Suprapubic skin (tissue), 3 donors: ENCODE data around the gene PLB1.

Experiments
- POLR2A ChIP-seq, 2 donors: fragments of 450-650 bp; IDR thresholded peaks; one replicate each; pipeline ENCODE4 v1.6.1; 2017; ENCODE audit warnings: antibody characterized with exemption in 2 of 2, mild to moderate bottlenecking in 2 of 2, moderate library complexity in 2 of 2
- TF ChIP-seq, protein P1 (sequence below), 2 donors: fragments of 200-600 bp in 1 of 2; fragments of 450-650 bp in 1 of 2; sonication (generic) in 1 of 2; IDR thresholded peaks; one replicate each; pipeline ENCODE4 v1.5.1; 2016 to 2019; ENCODE audit warnings: antibody characterized with exemption in 2 of 2, mild to moderate bottlenecking in 1 of 2, moderate library complexity in 1 of 2

DNA sequence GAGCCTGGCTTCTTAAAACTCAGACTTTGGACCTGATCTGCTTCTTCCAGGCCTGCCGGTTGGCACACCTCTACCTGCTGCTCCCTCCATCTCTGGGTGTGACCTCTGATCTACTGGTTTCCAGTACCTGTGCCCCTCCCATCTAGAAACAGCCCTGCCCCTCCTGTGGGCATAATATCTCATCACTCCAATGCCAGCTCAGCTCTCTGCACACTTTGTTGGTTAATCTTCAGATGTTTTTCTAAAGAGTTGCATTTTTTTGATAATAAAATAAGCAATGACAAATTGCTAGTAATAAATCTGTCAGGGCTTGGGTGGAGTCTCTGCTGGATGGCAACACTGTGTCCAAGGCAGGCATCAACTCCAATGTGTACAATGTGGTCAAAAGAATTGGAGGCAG, 166.2 kb downstream of the PLB1 start:
- TF ChIP-seq, protein P1, sequence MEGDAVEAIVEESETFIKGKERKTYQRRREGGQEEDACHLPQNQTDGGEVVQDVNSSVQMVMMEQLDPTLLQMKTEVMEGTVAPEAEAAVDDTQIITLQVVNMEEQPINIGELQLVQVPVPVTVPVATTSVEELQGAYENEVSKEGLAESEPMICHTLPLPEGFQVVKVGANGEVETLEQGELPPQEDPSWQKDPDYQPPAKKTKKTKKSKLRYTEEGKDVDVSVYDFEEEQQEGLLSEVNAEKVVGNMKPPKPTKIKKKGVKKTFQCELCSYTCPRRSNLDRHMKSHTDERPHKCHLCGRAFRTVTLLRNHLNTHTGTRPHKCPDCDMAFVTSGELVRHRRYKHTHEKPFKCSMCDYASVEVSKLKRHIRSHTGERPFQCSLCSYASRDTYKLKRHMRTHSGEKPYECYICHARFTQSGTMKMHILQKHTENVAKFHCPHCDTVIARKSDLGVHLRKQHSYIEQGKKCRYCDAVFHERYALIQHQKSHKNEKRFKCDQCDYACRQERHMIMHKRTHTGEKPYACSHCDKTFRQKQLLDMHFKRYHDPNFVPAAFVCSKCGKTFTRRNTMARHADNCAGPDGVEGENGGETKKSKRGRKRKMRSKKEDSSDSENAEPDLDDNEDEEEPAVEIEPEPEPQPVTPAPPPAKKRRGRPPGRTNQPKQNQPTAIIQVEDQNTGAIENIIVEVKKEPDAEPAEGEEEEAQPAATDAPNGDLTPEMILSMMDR (IDR thresholded peaks at IDR 0.05) = no peak
- no peak for TF ChIP-seq POLR2A (IDR thresholded peaks at IDR 0.05)
